Measurements from ENCODE around the gene IKZF4.

DNA sequence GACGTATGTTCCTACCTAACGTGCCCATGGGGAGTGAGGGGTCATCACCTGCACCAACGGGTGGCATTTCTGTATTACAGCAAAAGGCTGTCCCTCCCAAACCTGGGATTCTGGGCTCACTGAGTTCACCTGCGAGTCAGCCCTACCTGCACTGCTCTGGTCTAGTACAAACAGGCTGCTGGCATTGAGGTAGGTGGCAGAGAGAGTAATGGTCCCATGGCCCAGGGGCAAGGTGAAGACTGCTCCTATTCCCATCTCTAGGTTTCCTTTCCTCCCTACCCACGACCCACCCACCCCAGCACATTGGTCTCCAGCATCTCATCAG is 23.3 kb upstream of the IKZF4 start:
- no peak for TF ChIP-seq POLR2A (IDR thresholded peaks at IDR 0.05)
- no peak for TF ChIP-seq CTCF (IDR thresholded peaks at IDR 0.05)
